Tongue (tissue), 2 donors: ENCODE measurements around the gene KYNU. TPM values are rescaled to one million over a fixed set of nuclear protein-coding genes. Genes with fewer than 3 reads are reported as not detected.
"Not testable (repeated sequence)": the region's sequence is repeated elsewhere in the genome, so short reads cannot be mapped to it uniquely, and the experiment has no call there.

Experiments used
- DNase-seq: peaks from one replicate; pipeline ENCODE4 v3.0.0-alpha.2; 2015
- total RNA-seq: library from RNA; depleted of rRNA; stranded (reverse); fragments of >200 nt; gene quantifications from one replicate; pipeline ENCODE4 v1.2.3, GENCODE V29; 2014

The KYNU gene
- total RNA-seq, result 0.62 TPM

GRCh38 chr2:142877216-142877838 lies at the start of gene KYNU:
Gene KYNU, plus strand, starts transcription at chr2:142877664. Its CDS starts 7,704 bp downstream, at chr2:142885368.
- DNase-seq, result no peak

- DNase-seq, result no peak
These were observed 43.4 kb upstream of the KYNU start for GRCh38 chr2:142834021-142834420.

GRCh38 chr2:142840436-142840835 lies 37.0 kb upstream of the KYNU start:
- no peak for DNase-seq

GRCh38 chr2:142841788-142842187 lies 35.7 kb upstream of the KYNU start:
- DNase-seq, result no peak

GRCh38 chr2:142842369-142842768 lies 35.1 kb upstream of the KYNU start:
- DNase-seq, result no peak

GRCh38 chr2:142843731-142844130 lies 33.7 kb upstream of the KYNU start:
- DNase-seq, result no peak

GRCh38 chr2:142848023-142848606 lies 29.3 kb upstream of the KYNU start:
- DNase-seq, result no peak

GRCh38 chr2:142849820-142850219 lies 27.6 kb upstream of the KYNU start:
- no peak for DNase-seq

- DNase-seq, result no peak
These were observed 23.6 kb upstream of the KYNU start for GRCh38 chr2:142853912-142854311.

GRCh38 chr2:142857256-142858164 lies 20.0 kb upstream of the KYNU start:
- no peak for DNase-seq

GRCh38 chr2:142858961-142859360 lies 18.5 kb upstream of the KYNU start:
- DNase-seq, result no peak

- DNase-seq, result no peak
These were observed 15.2 kb upstream of the KYNU start for GRCh38 chr2:142862299-142862698.

GRCh38 chr2:142862847-142863246 lies 14.6 kb upstream of the KYNU start:
- DNase-seq, result no peak

GRCh38 chr2:142863485-142863961 lies 13.9 kb upstream of the KYNU start:
- peak; percentile 12 for DNase-seq

GRCh38 chr2:142864605-142865004 lies 12.9 kb upstream of the KYNU start:
- DNase-seq, result not testable (repeated sequence)

- no peak for DNase-seq
These were observed 11.5 kb upstream of the KYNU start for GRCh38 chr2:142865924-142866323.

- DNase-seq, result no peak
These were observed 11.0 kb upstream of the KYNU start for GRCh38 chr2:142866426-142866825.

GRCh38 chr2:142867136-142867535 lies 10.3 kb upstream of the KYNU start:
- no peak for DNase-seq

- DNase-seq, result peak; percentile 58
These were observed 9.2 kb upstream of the KYNU start for GRCh38 chr2:142868229-142868762.

- DNase-seq, result not testable (repeated sequence)
These were observed 8.4 kb upstream of the KYNU start for GRCh38 chr2:142869065-142869460.

GRCh38 chr2:142869461-142870106 lies 7.9 kb upstream of the KYNU start:
- no peak for DNase-seq

GRCh38 chr2:142870526-142870925 lies 6.9 kb upstream of the KYNU start:
- DNase-seq, result no peak
